Measurements from ENCODE around the gene RAB7A.

Gene RAB7A

DNA sequence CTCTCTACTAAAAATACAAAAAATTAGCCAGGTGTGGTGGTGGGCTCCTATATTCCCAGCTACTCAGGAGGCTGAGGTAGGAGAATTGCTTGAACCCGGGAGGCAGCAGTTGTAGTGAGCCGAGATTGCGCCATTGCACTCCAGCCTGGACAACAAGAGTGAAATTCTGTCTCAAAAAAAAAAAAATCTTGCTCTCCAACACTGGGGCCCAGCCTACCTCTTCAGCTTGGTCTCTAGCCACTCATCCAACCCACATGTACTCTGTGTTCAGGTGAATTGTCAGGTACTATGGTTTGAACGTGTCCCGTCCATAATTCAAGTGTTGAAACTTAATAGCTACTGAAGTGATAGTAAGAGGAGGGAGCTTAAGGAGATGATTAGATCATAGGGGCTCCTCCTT, 22.4 kb upstream of the RAB7A start:
- H3K27ac ChIP-seq, result no peak overlapping the region

DNA sequence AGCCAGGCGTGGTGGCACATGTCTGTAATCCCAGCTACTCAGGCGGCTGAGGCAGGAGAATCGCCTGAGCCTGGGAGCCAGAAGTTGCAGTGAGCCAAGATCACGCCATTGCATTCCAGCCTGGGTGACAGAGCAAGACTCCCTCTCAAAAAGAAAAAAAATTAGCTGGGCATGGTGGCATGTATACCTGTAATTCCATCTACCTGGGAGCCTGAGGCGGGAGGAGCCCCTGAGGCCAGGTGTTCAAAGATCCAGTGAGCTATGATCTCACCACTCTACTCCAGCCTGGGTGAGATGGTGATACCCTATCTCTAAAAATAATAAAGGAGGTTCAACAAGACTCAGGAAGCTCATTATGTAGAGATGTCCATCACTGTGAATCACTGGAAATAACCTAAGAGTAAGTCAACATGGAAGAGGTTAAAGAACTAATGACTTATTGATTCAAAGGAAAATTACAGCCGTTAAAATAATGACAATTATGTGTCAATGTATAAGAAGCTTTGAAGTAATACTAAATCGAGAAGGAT, 19.8 kb upstream of the RAB7A start:
- no peak for TF ChIP-seq ZFX (IDR thresholded peaks at IDR 0.05)
- TF ChIP-seq, protein P1, sequence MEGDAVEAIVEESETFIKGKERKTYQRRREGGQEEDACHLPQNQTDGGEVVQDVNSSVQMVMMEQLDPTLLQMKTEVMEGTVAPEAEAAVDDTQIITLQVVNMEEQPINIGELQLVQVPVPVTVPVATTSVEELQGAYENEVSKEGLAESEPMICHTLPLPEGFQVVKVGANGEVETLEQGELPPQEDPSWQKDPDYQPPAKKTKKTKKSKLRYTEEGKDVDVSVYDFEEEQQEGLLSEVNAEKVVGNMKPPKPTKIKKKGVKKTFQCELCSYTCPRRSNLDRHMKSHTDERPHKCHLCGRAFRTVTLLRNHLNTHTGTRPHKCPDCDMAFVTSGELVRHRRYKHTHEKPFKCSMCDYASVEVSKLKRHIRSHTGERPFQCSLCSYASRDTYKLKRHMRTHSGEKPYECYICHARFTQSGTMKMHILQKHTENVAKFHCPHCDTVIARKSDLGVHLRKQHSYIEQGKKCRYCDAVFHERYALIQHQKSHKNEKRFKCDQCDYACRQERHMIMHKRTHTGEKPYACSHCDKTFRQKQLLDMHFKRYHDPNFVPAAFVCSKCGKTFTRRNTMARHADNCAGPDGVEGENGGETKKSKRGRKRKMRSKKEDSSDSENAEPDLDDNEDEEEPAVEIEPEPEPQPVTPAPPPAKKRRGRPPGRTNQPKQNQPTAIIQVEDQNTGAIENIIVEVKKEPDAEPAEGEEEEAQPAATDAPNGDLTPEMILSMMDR (conservative IDR thresholded peaks at IDR 0.05), result no peak
- H3K27ac ChIP-seq, result no peak overlapping the region

More for the DNA sequence above, 22.4 kb upstream of the RAB7A start:
- TF ChIP-seq, protein P1 (conservative IDR thresholded peaks at IDR 0.05), result no peak
- no peak for TF ChIP-seq ZFX (IDR thresholded peaks at IDR 0.05)

DNA sequence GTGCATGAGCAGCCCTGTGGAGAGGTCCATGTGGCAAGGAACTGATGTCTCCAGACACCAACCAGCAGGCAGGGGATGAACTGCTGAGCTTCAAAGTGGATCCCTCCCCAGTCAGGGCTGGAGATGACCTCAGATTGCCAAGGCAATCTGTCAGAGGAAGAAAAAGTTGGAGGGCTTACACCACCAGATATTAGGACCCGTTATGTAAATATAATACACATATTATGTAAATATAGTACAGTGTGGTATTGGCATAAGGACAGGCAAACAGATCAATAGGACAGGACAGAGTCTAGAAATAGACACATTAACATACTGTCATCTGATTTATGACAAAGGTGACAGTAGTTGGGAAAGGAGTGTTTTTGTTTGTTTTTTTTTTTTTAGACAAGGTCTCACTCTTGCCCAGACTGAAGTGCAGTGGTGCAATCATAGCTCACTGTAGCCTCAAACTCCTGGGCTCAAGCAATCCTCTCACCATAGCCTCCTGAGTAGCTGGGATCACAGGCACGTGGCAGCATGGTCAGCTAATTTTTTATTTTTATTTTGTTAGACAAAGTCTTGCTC, 18.0 kb upstream of the RAB7A start:
- no peak overlapping the region for H3K27ac ChIP-seq

DNA sequence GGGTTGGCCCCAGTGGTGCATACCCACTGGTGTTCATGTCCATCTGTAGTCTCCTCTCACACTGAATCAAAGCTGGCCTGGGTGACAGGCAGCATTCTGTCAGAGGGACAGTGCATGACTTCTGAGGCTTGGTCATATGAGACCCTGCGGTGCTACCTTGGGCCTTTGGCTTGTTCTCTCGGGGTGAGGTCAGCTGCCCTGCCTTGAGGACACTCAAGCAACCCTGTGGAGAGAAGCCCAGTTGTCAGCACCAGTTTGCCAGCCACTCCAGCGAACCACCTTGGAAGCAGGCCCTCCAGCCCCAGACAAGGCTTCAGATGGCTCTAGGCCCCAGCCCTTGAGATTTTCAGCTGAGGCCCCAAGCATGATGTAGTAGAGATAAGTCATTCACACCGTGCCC, 16.9 kb upstream of the RAB7A start:
- peak overlapping the region; percentile 12; the same call in 1 of the 2 replicates for H3K27ac ChIP-seq
- TF ChIP-seq, protein P1 (conservative IDR thresholded peaks at IDR 0.05), result no peak
- TF ChIP-seq ZFX (IDR thresholded peaks at IDR 0.05), result no peak

More for the DNA sequence above, 18.0 kb upstream of the RAB7A start:
- TF ChIP-seq ZFX (IDR thresholded peaks at IDR 0.05), result no peak
- TF ChIP-seq, protein P1 (conservative IDR thresholded peaks at IDR 0.05), result no peak

DNA sequence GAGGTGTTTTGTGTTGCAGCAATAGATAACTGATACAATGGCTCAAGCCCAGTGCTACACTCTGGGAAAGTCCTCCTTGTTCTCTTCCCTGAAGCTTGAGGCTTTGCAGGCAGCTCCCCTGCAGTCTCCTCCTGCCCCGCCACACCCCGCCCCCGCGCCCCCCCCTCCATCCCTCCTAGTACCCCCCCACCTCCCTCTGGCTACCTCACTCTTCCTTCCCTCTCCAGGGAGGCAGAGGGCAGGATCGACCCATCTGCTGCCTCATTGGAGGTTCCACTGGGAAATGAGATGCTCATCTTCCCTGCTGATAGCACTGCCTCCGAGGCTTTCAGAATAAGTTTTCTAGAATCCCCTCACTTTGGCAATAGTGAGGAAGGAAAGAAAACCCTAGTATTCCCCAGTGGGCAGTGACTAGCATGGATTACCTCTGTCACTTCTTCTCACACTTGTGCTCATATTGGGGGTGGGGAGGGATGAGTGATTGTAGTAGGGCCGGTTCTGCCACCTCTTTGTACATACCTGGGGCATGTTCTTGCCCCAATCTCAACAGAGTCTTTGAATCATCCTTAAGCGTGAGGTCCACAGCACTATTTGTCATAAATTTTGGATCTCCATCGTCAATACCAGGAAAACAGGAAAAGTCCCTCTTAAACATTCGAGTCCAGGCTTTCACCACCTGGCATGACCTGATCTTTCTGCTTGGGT, 16.3 kb upstream of the RAB7A start:
- peak overlapping the region; percentile 12; the same call in 1 of the 2 replicates for H3K27ac ChIP-seq
- TF ChIP-seq, protein P1 (conservative IDR thresholded peaks at IDR 0.05), result no peak
- no peak for TF ChIP-seq ZFX (IDR thresholded peaks at IDR 0.05)

DNA sequence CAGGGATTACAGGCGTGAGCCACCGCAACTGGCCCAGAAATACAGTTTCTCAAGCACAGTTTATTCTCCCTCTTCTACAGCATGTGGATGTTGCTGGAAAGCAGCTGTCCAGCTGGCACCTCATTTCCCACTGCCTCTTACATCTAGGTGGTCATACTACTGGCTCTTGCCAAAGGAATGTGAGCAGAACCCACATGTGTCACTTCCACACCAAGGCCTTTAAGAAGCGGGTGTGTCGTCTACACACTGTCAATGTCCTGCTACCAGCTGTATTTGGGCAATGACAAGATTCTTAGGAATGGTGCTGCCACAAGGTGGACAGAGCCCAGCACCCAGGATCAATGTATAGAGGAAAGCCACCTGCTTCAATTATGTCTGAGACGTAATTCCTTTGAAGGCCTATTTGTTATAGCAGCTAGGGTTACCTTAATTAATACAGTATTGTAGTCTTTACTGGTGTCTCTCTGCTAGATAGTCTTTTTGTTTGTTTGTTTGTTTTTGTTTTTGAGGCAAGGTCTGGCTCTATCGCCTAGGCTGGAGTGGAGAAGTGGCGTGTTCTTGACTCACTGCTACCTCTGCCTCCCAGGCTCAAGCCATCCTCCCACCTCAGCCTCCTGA, 15.1 kb upstream of the RAB7A start:
- TF ChIP-seq, protein P1 (conservative IDR thresholded peaks at IDR 0.05), result no peak
- no peak for TF ChIP-seq ZFX (IDR thresholded peaks at IDR 0.05)
- peak overlapping the region; percentile 12; the same call in 1 of the 2 replicates for H3K27ac ChIP-seq

DNA sequence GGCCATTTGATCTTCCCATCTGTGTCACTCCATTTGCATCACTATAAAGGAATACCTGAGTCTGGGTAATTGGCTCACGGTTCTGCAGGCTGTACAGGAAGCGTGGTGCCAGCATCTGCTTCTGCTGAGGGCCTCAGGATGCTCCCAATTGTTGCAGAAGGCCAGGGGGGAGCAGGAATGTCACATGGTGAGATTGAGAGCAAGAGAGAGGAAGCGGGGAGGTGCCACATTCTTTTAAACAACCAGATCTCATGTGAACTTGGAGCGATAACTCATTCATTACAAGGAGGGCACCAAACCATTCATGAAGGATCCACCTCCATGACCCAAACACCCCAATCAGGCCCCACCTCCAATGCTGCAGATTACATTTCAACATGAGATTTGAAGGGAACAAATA, 13.1 kb upstream of the RAB7A start:
- H3K27ac ChIP-seq, result no peak overlapping the region
- no peak for TF ChIP-seq ZFX (IDR thresholded peaks at IDR 0.05)
- TF ChIP-seq, protein P1 (conservative IDR thresholded peaks at IDR 0.05), result no peak
